GM21447 (cell line): ENCODE data around the gene CIITA.
A peak's percentile ranks its signal among the peaks of the same experiment; 100 is the strongest.

Experiments
- ATAC-seq: cut with Tn5 transposase; IDR thresholded peaks from one replicate; pipeline ENCODE4 v1.9.1; 2021; ENCODE audit not compliant: unreplicated experiment

CIITA gene

DNA sequence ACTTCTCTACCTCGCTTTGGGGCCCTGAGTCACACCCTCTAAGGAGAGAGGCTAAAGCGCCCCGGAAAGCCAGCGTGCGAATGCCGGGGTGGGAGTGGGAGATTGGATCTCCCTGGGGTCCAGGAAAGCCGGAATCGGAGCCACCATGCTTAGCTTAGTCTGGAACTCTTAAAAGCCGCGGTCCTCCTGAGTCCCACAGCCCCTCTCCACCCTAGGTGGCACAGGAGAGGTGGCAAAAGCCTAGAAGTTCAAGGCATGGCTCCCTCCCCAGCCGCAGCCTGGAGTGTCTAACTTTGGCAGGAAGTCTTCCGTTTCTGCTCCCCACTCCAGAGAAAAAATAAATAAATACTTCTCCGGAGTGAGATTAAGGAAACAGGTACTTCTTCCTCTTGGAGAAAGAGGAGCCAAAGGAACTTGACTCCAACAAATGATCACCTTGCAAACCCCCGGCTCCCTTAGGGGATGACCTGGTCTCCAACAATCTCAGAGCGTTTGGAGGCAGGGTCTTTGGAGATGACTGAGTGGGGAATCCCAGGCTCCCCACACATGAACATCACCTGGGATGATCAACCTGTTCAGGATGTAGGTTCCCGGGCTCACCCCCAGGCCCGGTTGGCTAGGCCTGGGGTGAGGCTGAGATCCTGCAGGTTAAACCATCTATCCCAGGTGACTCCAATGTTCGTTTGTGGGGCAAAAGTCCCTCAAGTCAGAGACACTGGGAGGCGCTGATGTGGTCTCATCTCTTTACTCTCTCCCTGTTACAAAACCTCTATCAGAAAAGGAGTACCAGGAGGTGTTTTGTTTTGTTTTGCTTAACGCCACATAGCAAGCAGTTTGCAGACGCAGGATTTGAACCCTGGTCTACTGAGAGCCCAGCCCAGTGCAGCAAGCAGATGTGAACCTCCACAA lies 2.9 kb downstream of the CIITA start:
- no peak for ATAC-seq

GRCh38 chr16:10880594-10881452 lies 3.8 kb downstream of the CIITA start:
- ATAC-seq: no peak

GRCh38 chr16:10881479-10882030 lies 4.6 kb downstream of the CIITA start:
- ATAC-seq: no peak

GRCh38 chr16:10883004-10883403 lies 6.0 kb downstream of the CIITA start:
- no peak for ATAC-seq

DNA sequence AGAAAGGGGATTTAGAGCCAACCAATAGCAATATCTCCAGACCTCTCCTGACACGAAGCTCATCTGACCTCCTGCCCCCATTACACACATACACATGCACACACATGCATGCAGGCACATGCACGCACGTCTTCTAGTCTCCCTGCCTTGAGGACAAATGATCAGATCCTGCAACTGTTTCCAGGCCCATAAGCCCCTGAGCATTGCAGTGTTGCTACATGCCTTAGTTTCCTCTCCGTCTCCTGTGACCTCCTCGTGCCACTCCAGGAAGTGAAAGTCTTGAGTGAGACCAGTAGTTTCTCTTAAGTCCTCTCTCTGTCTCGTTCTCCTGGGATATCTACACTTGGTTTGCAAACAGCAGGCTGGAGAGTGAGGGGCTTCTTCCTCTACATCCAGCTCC lies 8.2 kb downstream of the CIITA start:
- no peak for ATAC-seq

- no peak for ATAC-seq
Measured at GRCh38 chr16:10888320-10888937, 11.4 kb downstream of the CIITA start.

DNA sequence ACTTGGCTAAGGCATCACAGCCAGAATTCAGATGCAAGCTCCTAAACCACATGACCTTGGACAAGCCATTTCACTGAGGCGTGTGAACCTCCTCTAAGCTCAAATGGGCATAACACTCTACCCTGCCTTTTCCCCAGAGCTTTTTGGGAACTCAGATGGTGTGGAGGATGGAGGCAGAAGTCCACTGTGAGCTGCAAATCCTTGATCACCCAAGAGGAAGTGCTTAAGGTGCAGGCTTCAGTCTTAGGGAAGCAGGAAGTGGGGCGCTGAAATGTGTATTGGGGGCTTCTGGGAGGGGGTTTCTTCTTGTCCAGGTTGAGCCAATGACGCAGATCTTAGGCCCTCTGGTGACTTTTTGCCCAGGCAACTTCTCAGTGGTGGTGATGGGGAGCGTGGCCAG lies 12.9 kb downstream of the CIITA start:
- no peak for ATAC-seq

DNA sequence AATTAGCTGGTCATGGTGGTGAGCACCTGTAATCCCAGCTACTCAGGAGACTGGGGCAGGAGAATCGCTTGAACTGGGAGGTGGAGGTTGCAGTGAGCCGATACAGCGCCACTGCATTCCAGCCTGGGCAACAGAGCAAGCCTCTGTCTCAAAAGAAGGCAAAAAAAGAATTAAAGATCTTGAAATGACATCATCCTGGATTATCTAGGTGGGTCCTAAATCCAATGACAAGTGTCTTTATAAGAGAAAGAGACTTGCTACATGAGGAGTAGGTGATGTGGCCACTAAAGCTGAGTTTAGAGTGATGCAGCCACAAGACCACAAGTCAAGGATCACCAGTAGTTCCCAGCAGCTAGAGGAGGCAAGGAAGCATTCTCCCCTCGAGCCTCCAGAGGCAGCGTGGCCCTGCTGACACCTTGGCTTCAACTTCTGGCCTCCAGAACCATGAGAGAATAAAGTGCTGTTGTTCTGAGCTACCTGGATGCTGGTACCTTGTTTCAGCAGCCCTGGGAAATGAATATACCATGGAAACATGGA lies 15.8 kb downstream of the CIITA start:
- no peak for ATAC-seq

GRCh38 chr16:10895053-10895946 lies 18.3 kb downstream of the CIITA start:
- no peak for ATAC-seq

DNA sequence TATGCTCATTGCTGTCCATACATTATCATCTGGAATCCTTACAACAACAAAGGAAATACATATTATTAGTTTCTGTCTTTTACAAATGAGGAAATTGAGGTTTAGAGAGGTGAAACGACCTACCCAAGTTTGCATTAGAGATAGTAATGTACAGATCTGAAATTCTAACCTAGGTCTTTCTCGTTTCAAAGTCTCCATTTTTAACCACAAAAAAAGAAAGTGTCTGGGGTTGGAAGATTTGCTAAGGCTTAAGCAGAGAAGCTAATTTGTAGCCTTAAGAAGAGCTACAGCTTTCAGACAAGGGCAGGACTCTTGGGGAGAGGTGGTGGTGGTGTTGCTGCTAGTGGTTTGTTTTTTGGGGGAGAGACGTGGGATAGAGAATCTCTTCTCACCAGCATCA lies 19.2 kb downstream of the CIITA start:
- ATAC-seq: no peak

- no peak for ATAC-seq
Measured at GRCh38 chr16:10896723-10897122, 19.7 kb downstream of the CIITA start.

GRCh38 chr16:10897134-10897533 lies 20.1 kb downstream of the CIITA start:
- peak; percentile 68 for ATAC-seq

DNA sequence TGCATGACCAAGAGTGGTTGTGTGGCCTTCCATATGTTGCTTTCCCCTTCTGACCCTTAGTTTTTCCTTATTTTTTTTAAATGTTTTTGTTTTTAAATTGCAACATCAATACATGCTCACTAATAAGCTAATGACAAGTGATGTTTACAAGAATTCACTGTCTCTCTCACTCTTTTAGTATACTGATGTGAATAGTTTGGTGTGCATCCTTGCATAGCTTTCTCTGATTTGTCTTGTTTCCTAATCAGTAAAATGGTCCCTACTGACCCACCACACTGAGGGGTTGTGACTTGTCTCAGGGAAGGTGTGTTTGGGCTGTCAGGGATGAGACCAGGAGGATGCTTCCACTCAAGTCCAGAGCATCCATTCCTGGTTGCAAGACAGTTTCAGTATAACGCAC lies 26.0 kb downstream of the CIITA start:
- ATAC-seq: no peak

DNA sequence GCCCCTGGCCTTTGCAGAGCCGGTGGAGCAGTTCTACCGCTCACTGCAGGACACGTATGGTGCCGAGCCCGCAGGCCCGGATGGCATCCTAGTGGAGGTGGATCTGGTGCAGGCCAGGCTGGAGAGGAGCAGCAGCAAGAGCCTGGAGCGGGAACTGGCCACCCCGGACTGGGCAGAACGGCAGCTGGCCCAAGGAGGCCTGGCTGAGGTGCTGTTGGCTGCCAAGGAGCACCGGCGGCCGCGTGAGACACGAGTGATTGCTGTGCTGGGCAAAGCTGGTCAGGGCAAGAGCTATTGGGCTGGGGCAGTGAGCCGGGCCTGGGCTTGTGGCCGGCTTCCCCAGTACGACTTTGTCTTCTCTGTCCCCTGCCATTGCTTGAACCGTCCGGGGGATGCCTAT lies 29.5 kb downstream of the CIITA start:
- ATAC-seq: no peak

DNA sequence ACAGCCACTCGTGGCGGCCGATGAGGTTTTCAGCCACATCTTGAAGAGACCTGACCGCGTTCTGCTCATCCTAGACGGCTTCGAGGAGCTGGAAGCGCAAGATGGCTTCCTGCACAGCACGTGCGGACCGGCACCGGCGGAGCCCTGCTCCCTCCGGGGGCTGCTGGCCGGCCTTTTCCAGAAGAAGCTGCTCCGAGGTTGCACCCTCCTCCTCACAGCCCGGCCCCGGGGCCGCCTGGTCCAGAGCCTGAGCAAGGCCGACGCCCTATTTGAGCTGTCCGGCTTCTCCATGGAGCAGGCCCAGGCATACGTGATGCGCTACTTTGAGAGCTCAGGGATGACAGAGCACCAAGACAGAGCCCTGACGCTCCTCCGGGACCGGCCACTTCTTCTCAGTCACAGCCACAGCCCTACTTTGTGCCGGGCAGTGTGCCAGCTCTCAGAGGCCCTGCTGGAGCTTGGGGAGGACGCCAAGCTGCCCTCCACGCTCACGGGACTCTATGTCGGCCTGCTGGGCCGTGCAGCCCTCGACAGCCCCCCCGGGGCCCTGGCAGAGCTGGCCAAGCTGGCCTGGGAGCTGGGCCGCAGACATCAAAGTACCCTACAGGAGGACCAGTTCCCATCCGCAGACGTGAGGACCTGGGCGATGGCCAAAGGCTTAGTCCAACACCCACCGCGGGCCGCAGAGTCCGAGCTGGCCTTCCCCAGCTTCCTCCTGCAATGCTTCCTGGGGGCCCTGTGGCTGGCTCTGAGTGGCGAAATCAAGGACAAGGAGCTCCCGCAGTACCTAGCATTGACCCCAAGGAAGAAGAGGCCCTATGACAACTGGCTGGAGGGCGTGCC lies 30.1 kb downstream of the CIITA start:
- no peak for ATAC-seq

DNA sequence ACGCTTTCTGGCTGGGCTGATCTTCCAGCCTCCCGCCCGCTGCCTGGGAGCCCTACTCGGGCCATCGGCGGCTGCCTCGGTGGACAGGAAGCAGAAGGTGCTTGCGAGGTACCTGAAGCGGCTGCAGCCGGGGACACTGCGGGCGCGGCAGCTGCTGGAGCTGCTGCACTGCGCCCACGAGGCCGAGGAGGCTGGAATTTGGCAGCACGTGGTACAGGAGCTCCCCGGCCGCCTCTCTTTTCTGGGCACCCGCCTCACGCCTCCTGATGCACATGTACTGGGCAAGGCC lies 30.7 kb downstream of the CIITA start:
- no peak for ATAC-seq

- ATAC-seq: no peak
Measured at GRCh38 chr16:10911267-10911666, 34.3 kb downstream of the CIITA start.

GRCh38 chr16:10916534-10916933 lies 39.5 kb downstream of the CIITA start:
- ATAC-seq: no peak

DNA sequence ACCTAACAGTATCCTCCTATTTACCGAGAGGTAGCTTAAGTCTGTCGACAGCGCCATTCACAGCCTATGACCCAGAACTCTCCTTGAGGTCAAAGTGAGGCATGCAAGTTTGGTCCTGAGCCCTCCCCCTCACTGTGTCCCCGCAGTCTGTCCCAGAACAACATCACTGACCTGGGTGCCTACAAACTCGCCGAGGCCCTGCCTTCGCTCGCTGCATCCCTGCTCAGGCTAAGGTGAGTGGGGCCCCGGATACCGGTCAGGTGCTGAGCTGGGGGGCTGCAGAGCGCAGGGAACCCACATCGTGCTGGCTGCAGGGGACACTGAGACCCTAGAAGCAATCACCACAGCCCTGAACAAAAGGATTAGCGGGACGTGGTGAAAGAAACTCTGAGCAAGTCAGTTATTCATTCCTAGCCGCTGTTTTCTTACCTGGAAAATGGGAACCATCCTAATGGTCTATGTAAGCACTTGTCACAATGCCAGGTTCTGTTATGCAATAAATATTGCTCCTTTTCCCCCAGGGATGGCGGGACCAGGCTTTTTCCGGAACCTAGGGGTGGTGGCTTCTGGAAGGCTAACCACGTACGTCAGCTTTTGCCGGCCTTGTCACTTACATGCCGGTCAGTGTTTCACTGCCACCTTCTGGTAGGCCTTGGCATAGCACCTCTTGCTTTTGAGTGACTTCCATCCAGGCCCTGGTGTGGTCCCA lies 41.4 kb downstream of the CIITA start:
- ATAC-seq: peak; percentile 76
